GM19035 (cell line): ENCODE data around the gene SLC9A9.
A peak's percentile ranks its signal among the peaks of the same experiment; 100 is the strongest.

Experiments
- ATAC-seq: cut with Tn5 transposase; IDR thresholded peaks from one replicate; pipeline ENCODE4 v1.9.1; 2021; ENCODE audit not compliant: unreplicated experiment

The SLC9A9 gene

DNA sequence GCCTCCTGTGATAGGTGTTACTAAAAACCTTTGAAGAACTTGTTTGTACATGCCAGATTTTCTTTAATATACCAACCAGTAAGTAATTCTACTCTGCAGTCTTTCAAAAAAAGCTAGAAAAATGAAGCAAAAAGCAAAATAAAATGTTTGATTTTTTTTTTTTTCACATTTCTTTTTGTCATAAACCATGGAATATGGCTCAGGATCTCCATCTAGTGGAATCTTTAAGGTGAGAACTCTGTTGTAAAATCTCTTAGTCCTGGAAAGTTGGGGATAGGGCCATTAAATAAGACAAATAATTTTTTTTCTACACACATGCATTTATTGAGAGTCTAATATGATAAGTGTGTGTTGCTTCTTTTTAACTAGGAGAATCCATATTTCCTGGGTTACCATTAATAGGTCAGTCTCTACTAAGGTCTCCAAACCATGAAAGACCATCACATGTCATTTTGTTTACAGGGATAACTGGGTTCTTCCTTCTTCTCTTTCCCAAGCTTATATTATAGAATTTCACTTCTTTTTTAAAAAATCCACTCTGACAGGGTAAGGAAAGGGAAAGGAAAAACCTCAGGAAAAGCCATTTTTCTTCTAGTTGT is 84.6 kb downstream of the SLC9A9 start:
- ATAC-seq = no peak

DNA sequence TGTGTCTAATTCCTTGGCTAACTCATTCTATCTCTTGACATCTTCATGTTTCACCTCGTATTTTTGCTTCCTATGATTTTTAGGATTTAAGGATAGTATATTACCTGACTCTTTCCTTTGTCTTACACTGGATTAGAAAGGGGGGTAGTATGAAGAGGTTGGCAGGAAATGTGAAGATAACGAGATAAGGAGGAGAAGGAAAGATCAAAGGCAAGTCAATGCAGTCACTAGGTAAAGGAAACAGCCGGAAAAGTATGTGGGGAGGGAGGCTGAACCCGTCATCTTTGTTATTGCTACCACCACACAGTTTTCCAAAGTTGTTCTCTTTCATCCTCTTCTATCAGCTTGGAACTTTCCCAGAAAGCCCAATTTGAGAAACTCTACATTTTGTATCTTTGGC is 90.6 kb downstream of the SLC9A9 start:
- no peak for ATAC-seq

DNA sequence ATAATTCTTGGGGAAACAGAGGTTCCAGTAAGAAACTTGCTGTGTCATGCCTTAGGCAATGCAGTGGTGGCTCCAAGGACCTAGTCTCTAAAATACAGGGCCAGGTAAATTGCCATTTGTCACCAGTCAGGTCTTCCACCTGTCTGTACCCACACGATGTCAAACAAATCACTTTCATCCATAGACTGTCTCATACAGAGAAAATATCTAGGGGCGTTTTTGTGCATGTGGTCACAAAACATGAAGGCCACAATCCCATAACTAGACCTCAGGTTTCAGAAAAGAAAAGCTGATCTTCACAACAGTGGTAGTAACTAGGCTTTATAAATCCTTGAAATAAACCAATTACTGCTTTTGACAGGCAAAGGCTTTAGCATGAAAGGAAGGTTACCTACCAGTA is 92.3 kb downstream of the SLC9A9 start:
- ATAC-seq = no peak

DNA sequence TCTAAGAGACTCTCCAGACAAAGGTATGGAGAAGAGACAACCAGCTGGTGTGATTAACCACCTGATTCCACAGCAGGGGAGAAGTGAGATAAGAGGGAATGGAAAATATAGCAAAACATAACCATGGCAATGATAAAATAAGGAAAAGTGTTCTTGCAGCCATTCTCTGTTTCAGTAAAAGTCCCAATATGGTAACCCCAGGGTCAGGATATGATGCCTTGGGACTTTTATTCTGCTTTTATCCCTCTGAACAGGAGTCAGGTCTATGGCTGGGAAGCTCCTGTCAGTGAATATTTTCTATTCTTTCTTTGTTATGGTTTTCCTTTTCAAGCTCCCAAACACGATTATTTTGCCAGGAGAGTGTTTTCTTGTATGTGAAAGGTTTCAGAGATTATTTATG is 94.2 kb downstream of the SLC9A9 start:
- ATAC-seq = no peak

DNA sequence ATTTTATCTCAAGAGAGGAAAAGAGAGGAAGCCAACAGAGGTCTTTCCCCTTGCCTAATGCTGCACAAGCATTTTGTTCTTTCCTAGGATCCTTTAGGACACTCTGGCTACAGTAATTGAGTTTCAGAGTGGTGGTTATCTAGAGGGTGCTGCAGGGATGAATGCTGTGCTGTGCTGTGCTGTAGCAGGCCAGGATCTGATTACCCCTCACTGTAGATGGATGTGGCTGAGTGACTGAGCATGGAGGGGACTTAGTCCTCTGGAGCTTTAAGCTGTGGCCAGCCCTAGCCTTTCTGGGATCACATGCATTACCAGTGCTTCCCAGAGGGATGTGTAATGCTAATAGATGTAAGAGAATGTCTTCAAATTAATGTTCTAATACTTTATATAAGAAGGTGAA is 94.8 kb downstream of the SLC9A9 start:
- ATAC-seq = no peak

DNA sequence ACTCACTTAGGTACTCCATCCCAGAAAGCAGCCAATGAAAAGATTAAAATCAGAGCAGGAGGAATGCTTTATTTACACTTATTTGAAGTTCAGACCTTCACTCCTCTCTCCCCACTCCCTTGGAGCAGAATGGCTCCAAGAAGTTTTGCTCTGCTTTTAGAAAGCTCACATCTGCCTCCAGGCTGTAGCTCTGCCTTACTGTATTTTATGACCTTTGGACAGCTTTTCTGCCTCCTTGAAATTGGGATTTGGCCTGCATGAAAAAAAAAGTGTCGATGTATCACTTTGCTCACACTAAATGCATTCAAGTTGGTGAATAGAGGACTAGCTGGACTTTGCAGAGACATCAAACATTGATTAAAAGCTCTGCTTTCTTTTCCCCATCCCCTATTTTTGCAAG is 95.3 kb downstream of the SLC9A9 start:
- no peak for ATAC-seq

DNA sequence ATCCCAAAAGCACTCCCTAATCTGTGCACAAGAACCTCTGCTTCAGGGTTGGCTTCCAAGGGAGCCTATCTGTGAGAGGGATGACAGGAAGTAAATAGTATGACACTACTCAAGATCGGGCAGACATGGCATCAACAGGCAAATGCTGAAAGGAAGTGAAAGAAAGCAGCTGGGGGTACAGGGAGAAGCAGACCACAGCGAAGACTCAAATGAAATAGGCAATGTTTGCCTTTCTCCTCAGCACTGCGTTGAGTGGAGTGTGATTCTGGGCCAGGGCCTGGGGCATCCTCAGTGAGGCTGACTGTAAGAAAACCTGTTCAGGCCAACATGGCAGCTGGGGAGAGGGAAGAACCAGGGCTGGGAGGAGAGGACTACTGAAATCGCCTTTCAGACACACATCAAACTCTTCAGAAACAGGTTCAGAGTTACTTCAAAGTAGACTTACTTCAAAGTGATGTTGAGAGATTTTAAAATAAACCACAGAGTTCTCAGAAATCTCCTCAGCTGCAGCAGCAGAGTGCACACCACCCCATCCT is 96.6 kb downstream of the SLC9A9 start:
- ATAC-seq = peak; percentile 51

DNA sequence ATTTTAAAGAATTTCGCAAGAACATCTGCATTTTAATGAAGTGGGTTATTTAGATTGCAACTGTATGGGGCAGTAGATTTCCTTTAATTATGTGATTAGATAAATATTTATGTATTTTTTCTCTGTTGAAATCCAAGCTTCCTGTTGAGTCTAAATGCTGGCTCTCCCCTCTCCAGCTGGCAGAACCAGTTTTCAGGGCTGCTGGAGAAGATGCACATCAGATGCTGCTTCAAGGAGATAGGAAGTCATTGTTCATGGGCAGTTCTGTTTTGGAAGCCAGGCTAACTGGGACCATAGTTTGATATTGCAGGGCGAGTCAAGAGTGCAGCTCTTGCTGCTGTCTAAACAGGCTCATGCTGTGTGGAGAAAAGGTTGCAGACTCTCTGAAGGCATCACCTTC is 97.4 kb downstream of the SLC9A9 start:
- no peak for ATAC-seq

DNA sequence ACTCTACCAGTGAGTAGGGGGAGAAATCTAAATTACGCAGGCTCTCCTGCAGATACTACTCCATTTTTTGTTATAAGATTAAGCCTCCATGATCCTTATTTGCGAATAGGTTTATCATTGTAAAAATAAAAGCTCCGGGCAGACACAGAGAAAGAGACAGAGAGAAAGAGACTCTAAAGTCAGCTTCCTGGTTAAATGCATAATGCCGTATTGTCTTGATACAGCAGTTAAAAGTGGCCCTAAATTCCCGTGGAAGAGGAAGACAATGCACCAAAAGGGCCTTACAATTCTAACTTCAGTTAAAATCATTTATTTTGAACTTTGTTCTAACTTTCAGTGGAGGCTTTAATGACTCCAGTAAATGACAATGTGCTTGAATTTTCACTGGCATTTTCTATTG is 98.3 kb downstream of the SLC9A9 start:
- no peak for ATAC-seq

DNA sequence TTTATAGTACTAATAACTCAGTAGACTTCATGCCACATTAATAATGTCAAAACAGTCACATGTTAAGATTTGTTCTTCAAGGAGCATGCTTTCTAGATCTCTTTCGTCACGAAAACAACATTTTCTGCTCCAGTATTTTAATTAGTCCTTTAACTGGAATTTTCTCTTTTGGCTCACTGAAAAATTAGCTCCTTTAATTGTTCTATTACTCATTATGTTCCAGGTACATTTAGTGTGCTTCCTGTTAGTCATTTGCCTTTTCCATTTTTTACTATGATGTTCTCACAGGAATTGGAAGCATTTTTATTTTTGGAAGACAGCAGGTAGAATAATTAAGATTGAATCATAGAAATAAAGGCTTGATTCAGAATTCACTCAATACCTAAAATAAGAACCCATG is 111.2 kb downstream of the SLC9A9 start:
- no peak for ATAC-seq

DNA sequence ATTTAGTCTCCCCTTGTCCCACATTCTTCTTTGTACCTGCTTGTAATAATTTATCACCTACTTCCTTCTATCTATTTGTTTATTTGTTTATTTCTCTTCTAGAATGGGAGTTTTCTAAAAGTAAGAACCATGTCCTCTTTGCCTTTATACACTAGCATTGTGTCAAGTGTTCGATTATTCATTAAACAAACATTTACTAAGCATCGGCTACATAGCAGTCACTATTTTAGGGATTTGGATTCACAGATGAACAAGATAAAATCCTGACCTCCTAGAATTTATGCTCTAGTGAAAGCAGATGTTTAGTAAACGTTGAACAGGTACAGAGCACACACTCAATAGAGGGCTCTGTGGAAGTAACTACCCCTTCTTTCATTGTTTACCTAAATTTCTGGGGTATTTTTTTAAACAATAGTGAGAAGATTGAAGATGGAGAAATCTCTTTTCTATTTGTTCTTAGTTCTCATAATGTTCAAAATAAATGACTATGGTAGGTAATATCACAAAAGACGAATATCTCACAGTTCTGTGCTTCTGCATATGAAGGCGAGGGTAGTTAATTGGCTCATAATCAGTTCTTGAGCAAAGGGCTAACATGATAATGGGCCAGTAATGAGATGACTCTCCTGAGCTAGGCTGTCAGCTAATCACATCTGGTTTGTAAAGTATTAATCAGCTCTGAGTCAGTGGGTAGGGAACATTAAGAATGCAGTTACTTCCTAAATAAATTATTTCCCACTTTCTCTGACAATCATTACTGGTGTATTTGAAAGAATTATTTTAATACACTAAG is 111.9 kb downstream of the SLC9A9 start:
- no peak for ATAC-seq

DNA sequence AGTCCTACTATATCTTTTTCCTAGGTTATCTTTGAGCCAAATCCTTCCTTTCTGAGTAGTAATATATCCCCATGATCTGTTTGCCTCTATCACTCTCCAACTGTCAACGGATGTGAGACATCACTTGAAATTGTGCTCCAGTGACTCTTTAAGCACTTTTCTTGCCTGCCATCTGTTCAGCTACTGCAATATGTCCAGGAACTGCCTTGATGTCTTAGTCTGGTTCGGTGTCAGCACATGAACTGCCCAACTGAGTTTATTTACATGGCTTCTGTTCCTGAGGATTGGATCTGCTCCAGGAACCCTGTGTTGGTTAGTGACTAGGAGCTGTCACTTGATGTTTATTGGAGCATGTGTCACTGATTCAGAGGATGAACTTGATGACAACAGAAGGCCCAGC is 116.5 kb downstream of the SLC9A9 start:
- ATAC-seq = no peak

DNA sequence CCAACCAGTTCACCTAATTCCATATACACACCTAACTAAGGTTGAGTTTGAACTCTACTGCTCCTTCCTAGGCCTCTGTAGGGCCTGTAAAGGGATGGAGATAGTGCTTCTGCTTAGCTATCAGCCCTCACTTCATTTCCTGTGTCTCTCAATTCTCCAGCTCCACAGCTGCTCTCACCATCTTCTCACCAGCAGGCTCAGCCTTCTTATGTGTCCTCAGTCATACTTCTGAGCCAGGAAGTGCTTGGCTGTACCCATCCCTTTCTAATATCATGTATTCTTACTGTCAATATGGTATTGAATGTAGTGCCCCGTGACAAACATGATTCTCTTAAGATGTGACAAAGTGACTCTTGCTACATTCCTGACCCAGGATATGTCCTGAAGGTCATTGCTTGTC is 116.9 kb downstream of the SLC9A9 start:
- ATAC-seq = no peak

DNA sequence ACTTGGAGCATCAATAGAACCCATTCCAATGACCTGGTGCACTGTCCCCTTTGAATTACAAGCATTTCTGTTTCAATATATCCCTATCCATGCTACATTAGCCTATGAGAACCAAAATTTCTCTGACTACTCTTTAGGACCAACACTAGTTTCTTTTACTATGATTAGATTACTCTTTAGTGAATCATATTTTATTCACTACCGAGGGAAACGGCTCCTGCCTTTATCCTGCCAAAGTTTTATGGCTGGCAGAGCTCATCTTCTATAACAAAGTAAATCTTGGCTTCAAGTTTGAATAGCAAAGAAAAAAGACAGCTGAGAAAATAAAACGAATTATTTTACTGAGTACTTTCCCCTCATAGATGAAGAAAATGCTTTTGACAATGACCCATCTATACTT is 120.9 kb downstream of the SLC9A9 start:
- no peak for ATAC-seq

DNA sequence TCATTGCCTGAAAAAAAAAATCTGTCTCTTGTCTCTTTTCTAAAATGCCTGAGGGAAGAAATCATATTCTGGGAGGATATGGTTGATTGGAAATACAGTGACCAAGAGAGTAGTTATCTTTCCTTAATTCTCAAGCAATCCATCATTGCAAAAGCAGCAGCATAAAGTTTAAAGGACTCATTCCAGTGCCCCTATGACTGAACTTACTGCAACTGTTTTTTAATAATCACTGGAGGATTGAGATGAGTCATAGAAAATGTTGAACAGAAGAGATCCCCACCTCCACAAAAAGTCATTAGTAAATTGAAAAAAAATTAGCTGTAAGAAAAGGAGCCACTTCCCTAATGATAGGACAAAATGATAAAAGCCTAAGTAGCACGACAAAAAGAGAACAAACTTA is 121.5 kb downstream of the SLC9A9 start:
- no peak for ATAC-seq

DNA sequence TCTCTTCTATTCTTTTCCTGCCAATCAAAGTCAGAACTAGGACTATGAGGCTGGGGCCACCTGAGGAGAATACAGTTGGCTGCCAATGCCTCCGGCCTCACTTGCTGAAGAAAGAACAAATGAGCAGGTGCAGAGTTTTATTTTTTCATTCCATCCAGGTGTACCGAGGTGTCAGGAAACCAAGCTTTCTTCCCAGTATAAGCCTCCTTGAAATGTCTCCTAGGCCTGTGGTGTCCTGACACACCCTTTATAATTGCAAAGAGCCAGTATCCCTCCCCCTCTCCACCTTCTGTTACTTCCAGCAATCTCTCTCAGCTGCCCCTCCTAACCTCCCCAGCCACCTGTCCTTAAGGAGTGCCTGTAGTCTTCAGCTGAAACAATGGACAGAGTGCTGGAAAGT is 127.9 kb downstream of the SLC9A9 start:
- no peak for ATAC-seq

DNA sequence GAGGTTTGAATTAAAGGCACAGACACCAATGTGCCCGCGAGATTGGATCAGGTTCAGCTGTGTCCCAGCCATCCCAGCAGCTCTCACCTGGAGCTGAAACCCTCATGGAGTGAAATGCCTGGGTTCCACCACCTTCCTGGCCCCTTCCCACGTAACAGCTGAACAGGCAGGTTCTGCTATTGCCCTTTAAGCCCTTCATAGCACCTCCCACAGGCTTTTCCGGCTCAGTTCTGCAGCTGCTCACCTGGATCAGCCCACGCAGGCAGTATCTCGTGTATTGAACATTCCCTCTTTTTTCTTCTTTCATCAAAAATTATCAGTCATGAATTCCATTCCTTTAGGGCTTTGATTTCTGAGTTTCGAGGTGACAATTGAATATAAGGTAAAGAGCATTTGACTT is 129.8 kb downstream of the SLC9A9 start:
- ATAC-seq = no peak

DNA sequence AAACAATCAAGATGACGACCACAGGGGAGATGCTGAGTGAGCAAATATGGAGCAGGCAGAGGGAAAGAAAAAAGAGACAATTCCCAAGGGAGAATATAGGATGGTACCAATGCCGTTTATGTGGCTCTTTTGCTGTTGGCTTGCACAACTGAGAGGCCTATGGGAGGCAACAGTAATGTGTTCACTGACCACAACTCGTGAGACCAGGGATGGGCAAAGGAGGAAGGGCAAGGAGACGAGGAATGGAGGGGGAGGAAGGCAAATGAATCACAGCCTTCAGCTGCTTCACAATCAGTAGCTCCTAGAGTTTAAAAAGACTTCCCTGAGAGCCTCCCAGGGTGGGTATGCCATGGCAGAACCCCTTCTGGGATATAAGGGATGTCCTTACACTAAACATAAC is 131.5 kb downstream of the SLC9A9 start:
- ATAC-seq = no peak

DNA sequence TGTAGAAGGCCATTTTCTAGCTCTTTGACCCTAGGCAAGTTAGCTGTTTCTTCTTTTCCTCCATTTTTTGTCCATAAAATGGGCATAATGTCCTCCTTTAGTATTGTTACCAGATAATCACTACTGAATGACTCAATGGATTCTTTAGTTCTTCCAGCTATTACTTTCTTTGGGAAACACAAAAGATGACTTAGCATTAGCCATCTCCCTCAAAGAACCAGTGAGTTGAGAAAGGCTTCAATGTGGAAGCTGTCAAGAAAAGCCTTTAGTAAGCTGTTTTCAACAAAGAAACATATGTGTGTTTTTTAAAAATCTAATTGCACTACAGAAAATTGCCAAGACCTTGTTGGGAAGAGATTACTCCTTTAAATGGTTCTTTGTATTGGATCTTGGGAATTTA is 135.7 kb downstream of the SLC9A9 start:
- no peak for ATAC-seq

DNA sequence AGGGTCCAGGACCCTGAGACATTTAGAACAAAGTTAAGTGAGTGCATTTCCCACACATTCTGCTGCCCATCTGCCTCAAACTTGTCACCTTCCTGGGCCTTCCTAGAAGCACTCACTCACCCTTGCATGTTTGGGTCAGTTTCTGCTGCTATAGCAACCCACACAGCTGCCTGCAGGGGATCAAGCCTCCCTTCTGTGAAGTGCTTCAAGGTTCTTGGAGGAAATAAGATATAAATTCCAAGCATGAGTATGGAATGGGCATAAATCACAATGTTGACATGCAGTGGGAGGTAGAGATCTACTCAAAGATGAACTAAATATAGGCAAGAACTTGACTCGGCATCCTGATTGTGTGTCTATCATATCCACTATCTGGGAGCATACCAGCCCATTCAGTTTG is 140.4 kb downstream of the SLC9A9 start:
- no peak for ATAC-seq

DNA sequence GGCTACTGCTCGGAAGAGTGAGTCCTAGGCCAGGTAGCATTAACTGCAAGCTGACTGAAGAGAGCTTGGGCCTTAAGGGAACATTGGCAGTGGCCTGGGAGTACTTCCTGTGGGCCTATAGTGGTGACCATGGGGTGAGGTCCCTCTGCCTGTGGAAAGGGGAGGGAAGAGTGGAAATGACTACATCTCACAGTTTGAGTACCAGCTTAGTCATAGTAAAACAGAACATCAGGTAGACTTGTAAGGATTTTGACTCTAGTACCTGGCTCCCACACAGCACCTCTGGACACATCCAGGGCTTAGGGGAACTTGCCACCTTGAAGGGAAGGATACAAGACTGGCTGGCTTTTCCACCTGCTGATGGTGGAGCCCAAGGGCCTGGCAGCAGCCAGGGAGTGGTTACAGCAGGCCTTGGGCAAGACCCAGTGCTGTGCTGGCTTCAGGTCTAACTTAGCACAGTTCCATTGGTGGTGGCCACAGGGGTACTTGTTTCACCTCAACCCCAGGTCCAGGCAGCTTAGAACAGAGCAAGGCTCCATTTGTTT is 147.8 kb downstream of the SLC9A9 start:
- no peak for ATAC-seq

DNA sequence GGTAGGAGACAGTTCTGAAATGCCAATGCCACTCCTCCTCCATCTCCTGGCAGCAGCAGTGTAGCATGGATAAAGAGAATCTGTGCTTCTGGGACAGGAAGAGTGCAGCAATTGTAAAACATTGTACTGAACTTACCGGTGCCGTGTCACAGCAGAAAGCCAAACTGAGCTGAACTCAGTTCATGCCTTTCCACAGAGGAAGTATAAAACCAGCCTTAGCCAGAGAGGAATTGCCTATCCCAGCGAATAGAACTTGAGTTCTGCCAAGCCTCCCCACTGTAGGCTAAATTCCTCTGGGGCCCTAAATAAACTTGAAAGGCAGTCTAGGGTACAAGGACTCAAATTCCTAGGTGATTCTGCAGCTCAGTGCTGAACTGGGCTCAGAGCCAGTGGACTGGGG is 148.8 kb downstream of the SLC9A9 start:
- ATAC-seq = no peak
